H1 (cell line): ENCODE results near the gene PLXNB3. TPM values are rescaled to one million over a fixed set of nuclear protein-coding genes. Genes with fewer than 3 reads are reported as not detected.

Experiments
- SAP30 ChIP-seq: fragments of 300-600 bp; sonication (generic); IDR thresholded peaks from 2 replicates; pipeline ENCODE4 v1.7.1; 2012; ENCODE audit warnings: low read length, moderate library complexity, mild to moderate bottlenecking, inconsistent platforms; ENCODE audit not compliant: insufficient read depth, insufficient replicate concordance
- SRF ChIP-seq: IDR thresholded peaks from 2 replicates; pipeline ENCODE4 v1.6.1; 2011; ENCODE audit warnings: mild to moderate bottlenecking, low read depth, low read length, moderate library complexity
- polyA plus RNA-seq, 7 experiments: library from polyadenylated mRNA; depleted of rRNA in 3 of 7; stranded (reverse) in 5 of 7; unstranded in 2 of 7; fragments of >200 nt in 5 of 7; fragments of 200-250 nt in 2 of 7; gene quantifications; 1 replicate in 5 of 7; 2 replicates in 1 of 7; 4 replicates in 1 of 7; pipeline versions ENCODE4 v1.2.1 to v1.2.3, GENCODE V29; 2011 to 2013; ENCODE audit warnings: missing spikeins in 2 of 7, mixed read lengths in 2 of 7
- total RNA-seq: library from RNA; stranded (reverse); fragmentation: NEBNext Ultra II Directional; extraction: Animal tissue kit (Norgen Biotek cat#: 25700); gene quantifications from 2 replicates; pipeline ENCODE4 v1.2.1, GENCODE V29; 2021

The PLXNB3 gene
- total and polyA plus RNA-seq, 2 of the 8 experiments (the other 6 are each of a cell fraction or from before 2014, with no cell fraction given): 1.2 to 2.7 TPM

- TF ChIP-seq SRF: no peak
- TF ChIP-seq SAP30: no peak
Observed at GRCh38 chrX:153780678-153781427, 16.8 kb downstream of the PLXNB3 start, which contains the start of gene SRPK3 (continued).
